22Rv1 (cell line): Measurements from ENCODE around the gene DMXL1.

Experiments used
- ZFX ChIP-seq: fragments of 450-650 bp; IDR thresholded peaks from 2 replicates; pipeline ENCODE4 v1.6.1; 2017; ENCODE audit warnings: antibody characterized with exemption, borderline replicate concordance
- TF ChIP-seq, protein P1 (sequence below): fragments of 450-650 bp; IDR thresholded peaks from 2 replicates; pipeline ENCODE4 v1.5.1; 2017; ENCODE audit warnings: mild to moderate bottlenecking

DNA sequence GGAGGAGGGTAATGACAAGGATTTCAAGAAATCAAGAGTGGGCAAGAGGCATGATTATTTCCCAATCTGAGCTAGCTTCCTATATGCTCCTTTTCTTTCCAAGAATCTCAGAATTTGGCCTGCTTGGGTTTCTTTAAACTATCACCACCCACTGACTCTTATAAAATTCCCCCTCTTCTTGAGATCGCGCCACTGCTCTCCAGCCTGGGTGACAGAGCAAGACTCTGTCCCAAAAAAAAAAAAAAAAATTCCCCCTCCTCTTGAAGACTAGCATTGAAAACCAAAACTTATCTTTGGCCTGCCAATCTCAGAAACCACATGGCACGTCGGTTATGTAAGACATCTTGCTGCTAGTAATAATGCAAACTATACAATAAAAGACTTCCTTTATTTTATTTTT lies 3.4 kb upstream of the DMXL1 start:
- TF ChIP-seq, protein P1, sequence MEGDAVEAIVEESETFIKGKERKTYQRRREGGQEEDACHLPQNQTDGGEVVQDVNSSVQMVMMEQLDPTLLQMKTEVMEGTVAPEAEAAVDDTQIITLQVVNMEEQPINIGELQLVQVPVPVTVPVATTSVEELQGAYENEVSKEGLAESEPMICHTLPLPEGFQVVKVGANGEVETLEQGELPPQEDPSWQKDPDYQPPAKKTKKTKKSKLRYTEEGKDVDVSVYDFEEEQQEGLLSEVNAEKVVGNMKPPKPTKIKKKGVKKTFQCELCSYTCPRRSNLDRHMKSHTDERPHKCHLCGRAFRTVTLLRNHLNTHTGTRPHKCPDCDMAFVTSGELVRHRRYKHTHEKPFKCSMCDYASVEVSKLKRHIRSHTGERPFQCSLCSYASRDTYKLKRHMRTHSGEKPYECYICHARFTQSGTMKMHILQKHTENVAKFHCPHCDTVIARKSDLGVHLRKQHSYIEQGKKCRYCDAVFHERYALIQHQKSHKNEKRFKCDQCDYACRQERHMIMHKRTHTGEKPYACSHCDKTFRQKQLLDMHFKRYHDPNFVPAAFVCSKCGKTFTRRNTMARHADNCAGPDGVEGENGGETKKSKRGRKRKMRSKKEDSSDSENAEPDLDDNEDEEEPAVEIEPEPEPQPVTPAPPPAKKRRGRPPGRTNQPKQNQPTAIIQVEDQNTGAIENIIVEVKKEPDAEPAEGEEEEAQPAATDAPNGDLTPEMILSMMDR, result no peak
- no peak for TF ChIP-seq ZFX
